NK-92 (cell line): Measurements from ENCODE around the gene OGFOD2.

Experiments
- DNase-seq: peaks from one replicate; lab custom pipeline; 2025; ENCODE audit not compliant: unreplicated experiment; lab: John Stamatoyannopoulos, UW

OGFOD2 gene

GRCh38 chr12:122951406-122951805 is 23.6 kb upstream of the OGFOD2 start:
- no peak for DNase-seq

DNA sequence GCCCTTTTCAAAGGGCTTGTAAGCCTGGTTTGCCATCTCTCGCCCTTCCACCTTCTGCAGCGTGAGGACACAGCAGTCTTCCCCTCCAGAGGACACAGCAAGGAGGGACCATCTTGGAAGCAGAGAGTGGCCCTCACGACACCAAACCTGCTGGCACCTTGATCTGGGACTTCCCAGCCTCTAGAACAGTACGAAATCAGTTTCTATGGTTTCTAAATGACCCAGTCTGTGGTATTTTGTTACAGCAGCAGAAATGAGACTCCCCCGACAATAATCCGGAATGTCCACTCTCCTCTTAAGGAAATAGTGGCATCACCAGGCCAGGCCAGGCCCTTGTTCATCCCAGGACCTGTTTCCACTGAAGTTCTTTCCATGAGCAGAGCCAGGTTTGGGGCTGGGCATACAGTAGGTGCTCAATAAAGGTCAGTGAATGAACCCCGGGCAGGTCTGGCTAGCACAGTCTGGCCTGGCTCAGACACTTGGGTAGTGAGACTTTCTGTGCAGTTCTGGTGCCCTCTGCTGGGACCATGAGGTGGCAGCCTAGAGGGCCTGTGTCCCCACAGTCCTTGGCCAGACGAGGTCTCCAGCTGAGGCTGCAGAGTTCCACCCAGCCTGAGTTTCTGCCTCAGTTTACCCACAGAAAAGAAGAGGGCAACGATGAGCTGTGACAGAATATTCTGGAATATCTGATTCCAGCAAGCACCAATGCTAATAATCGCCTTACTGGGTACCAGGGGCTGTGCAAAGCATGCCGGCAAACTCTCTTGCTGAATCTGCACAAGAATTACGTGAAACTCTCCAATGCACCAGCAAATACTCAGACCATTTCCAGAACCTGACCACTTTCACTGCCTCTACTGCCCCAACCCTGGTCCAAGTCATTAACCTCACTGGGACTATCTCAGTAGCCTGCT is 22.8 kb upstream of the OGFOD2 start:
- no peak for DNase-seq

DNA sequence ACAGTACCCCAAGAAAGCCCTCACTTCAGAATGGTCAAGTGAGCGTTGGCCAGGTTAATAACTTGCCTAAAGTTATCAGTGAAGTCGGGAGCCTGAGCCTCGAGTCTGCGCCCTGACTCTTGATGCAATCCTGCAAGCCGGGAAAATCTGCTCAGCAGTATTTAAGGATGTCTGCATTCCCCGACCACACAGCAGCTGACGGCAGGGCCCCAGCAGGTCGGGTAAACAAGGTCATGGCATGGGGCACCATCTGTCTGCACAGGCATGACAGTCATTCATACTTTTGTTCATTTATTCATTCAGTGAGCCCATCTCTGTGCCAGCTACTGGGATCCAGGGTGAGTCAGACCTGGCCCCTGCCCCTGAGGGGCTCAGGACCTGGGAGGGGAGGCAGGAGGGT is 19.9 kb upstream of the OGFOD2 start:
- DNase-seq, result no peak

DNA sequence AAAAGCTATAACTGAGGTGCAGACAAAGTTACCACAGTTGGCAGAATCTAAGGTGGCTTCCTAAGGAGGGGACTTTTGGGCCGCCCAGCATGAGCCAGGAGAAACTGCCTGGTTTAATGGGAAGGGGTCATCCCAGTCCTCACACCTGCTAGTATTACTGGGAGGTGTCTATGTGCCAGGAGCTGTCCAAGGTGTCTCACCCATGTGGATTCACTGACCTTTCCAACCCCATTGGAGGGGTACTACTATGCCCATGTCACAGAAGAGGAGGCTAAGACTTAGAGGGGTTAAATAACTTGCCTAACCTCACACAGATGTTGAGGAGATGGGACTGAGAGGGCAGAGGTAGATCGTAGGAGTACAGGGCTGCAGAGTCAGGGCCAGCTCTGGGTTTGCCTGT is 19.0 kb upstream of the OGFOD2 start:
- DNase-seq, result no peak

DNA sequence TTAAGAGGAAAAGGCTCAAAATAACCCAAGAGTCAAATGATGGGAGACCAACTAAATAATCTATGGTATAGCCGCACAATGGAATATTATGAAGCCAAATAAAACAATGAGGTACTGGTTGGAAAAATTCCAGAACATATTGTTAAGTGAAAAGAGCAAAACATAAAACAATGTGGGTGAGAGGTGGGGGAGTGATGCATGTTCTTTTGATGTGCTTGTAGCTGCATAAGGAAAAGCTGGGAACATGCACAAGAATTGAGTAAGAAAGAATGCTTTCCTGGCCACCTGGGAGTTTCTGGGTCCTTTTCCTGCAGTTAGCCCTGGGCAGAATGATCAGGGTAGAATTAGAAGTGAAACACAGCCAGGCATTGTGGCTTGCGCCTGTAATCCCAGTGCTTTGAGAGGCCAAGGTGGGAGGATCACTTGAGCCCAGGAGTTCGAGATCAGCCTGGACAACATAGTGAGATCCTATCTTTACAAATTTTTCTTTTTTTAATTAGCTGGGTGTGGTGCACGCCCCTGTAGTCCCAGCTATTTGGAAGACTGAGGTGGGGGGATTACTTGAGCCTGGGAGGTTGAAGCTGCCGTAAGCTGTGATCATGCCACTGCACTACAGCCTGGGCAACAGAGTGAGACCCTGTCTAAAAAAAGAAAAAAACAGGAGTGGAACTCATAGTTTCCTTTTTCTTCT is 16.7 kb upstream of the OGFOD2 start:
- no peak for DNase-seq

- no peak for DNase-seq
These were observed 15.4 kb upstream of the OGFOD2 start for GRCh38 chr12:122959566-122960192.

GRCh38 chr12:122960193-122960569 is 14.9 kb upstream of the OGFOD2 start:
- DNase-seq, result no peak

DNA sequence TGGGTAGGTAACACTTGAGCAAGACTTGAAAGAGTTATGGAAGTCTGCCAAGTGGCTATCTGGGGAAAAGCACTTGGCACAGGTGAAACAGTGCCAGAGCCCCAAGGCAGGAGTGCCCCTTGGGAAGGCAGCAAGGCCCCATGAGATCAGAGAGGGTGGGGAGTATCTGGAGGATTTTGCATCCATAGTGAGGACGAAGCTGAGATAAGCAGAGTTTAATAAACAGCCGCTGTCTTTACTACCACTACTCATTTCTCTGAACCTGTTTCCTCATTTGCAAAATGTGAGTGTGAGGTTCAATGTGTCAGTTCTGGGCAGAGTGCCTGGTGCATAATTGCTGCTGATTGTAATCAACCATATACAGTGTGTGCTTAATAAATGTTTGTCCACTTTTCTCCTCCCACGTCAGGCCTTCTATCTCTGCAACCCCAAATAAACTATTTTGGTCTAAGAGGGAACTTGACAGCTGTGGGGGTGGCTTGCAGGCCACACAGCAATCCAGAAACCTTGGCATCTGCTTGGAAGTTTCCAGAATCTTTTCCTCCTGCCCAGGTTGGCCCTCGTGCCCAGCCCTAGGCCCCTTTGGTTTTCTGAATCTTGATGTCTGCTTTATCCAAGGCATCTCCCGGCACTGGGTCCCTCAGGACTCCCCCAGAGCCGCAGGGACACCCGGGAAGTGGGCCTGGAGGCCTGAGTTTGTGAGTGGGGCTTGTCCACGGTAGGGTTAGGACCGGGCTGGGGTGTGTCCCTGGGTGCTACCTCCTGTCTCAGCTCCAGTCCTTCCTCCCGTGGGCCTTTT is 13.3 kb upstream of the OGFOD2 start:
- DNase-seq, result no peak

DNA sequence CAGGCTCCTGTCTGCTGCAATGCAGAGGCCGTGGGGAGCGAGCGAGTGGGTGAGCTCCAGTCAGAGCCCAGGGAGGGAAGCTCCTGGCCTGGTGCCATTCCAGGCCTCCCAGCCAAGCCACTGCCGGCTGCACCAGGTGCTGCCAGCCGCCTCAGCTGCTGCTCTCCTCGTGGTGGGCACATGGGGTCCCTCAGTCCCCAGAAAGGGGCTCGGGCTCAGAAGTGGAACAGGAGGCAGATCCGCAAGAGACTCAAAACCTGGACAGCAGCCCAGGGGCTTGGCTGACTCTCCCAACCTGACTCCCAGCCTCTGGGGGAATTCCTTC is 11.1 kb upstream of the OGFOD2 start:
- no peak for DNase-seq

DNA sequence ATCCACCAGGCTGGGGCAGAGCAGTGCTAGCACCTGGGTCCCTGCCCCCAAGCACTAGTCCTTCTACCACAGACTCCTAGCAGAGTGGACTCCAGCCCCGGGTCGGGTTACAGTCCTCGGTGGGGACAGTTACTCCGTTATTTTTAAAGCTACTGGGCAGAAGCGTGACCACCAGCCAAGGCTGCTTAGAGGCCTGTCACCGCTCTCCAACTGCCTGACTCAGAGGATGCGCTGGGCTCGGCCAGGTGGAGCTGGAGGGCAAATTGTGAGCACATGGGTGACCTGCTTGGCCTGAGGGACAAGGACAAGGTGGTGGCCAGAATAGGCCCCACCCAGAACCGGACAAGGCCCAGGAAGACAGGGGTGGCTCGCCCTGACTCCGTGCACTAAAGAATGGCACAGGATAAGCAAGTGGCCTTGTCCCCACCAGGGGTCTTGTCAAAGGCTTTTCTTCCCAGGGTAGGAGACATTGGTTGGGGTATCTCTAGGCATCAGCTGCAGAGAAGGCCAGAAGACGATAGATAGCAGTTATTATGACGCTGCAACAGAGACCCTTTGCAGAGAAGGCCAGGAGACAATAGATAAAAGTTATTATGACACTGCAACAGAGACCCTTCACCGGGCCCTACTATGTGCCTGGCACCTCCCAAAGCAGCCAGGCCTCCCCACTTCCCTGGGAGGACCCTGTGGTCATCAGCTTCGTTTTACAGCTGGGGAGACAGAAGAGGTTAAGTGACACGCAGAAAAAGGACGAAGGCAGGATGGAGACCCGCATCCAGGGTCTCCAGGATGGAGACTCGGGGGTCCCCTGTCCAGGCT is 10.4 kb upstream of the OGFOD2 start:
- DNase-seq, result no peak

DNA sequence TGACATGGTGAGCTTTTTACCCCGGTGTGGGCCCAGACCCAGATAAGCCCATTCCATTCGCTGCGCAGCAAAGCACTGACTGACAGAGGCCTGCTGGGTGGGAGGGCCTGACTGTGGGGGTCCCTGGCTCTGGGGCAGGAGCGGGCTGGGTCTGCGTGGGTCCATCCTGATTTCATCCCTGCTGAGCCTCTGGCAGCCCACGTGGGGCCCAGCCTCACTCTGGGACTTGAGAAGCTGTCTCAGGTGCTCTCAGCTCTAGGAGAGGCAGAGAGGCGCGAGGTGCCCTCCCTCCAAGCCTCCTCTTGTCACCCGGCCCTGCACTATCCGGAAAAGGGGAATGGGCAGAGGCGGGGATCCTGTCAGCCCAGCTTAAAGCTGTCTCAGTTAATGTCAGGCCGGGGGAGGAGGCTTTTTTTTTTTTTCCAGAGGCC is 9.7 kb upstream of the OGFOD2 start:
- DNase-seq, result no peak

DNA sequence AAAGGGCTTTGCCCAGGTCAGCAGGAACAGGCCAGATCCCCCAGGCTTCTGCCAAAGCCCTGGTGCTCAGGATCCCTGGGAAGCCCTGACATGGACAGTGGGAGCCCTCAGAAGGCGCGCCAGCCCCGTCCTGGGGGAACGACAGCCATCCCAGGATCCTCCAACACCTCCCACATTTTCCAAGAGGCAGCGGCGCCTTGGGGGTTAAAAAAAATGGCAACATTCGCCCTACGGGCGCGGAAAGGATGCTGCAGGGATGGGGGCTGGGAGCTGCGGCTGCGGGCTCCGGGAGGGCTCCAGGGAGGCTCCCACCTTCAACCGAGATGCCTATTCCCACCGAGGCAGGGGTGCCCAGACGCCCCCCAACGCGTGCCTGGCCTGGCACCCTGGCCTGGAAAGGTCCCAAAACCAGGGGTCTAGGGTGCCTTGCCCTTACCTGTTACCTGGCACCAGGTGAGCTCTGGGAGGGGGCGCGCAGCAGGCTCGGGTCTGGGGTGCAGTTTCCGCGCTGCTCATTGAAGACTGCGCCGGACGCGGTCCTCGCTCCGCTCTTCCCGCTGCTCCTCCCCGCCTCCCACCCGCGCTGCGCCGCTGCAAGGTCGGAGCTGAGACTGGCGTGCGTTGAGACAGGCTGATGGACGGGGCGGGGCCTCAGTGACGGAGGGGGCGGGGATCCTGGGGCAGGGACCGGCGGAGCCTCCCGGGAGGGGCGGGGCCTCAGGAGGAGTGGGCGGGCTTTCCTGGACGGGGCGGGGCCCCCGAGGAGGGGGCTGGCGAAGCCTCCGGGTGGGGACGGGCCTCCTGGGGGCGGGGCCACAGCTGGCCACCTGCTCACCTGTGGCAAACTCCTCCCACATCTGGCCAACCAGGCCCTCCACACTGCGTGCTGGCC is 8.9 kb upstream of the OGFOD2 start, which contains the start of gene ABCB9:
ABCB9 (minus strand) TSS at position 613 of the 892 bp plus-strand sequence. CDS start 6,228 bp downstream, outside the sequence.
- DNase-seq, result peak; percentile 79

DNA sequence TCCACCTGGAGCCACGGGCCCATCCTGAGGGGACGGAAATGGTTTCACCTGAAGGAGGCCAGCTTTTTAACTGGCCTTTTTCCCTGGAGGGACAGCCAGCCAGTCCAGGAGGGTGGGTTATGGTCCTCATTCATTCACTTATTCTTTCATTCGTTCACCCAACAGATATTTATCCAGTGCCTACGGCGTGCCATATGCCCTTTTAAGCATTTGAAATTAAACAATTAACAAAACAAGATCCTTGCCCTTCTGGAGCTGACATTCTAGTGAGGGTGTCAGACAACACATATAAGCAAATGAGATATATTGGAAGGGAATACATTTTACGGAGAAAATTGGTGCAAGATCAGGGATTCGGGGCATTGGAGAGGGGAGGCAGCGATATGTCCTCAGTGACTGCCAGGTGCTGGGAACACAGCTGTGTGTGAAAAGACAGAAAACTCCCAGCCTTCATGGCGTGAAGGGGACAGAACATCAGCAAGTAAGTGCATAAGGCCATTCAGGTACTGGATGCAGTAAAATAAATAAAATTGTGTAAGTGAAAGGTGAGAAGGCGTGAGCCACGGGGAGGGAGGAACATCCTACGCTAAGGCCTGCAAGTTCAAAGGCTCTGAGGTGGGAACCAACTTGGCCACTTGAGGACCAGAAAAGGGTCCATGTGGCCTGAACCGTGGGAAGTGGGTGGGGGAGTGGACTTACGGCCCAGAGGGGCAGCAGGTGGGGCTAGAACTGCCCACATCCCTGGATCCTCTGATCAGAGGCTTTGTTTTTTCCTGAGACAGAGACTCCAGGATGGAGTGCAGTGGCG is 8.1 kb upstream of the OGFOD2 start:
- DNase-seq, result no peak

DNA sequence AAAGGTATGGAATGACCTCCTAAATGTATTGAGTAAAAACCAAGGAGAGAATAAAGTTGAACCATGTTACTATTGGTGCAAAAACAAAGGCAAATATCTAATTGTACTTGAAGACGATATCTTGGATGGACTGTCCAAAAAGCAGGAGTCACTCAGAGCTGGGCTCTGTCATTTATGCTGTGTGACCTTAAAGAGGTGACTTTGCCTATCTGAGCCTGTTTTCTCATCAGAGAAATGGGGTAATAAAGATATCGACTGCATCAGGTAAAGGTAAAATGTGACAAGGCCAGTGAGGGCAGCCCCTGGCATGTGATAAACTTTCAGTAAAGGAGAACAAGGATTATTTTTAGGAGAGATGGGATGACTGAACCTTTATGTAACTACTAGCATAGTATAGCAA is 6.9 kb upstream of the OGFOD2 start:
- no peak for DNase-seq

- DNase-seq, result no peak
These were observed 5.4 kb upstream of the OGFOD2 start for GRCh38 chr12:122969676-122970075.

- DNase-seq, result peak; percentile 92
These were observed 661 bp upstream of the OGFOD2 start for GRCh38 chr12:122974274-122974891.

DNA sequence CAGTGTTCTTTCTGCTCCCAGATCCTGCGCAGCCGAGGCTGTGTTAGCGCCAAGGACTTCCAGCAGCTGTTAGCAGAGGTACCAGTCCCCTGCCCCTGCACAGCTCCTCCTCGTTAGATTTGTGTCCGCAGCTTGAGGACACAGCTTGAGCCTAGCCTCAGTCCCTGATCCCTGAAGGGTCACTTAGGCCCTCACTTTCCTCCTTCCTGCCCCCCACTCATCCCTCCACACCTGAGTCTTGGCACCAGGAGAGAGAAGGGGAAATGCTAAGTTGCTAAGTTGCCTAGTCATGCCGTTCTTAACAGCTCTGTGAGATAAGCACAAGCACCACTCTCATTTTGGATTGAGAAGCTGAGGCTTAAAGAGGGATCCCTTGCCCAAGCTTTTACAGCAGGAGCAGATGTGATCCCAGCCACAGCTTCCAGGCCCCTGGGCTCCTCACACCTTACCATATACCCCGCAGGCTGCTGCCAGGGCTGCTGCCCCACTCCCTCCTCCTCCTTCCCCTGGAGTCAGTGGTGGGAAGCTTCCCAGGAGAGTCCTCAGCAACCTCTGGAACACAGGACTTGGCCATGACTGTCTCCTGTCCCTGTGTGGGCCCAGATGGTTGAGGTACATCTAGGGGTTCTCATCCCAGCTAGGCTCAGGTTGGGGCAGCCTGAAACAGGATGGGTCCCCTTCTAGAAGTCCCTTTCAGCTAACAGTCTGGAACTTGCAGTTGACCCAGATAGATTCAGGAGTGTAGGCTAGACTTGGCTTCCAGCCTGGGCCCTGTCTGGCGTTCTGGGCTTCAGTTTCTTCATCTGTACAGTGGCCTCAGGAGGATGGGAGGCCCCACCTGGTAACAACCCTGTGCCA is 975 bp downstream of the OGFOD2 start:
- no peak for DNase-seq
